ENCODE data around the gene FAM89A.
"Not testable (repeated sequence)": the region's sequence is repeated elsewhere in the genome, so short reads cannot be mapped to it uniquely, and the experiment has no call there.

Gene FAM89A

DNA sequence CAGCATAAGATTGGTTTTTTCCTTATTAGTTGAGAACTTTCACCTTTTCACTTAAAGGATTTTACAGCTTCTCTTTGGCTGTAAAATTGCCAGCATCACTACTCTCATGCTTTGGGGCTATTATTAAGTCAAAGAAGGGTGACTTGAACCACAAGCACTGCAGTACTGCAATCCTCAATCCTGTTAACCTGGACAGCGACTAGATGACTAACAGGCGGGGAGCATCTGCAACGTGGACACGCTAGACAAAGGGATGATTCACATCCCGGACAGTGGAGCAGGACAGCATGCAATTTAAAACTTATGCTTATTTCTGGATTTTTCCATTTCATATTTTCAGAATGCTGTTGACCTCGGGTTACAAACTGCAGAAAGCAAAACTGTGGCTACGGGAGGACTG lies 53.1 kb downstream of the FAM89A start:
- no peak for DNase-seq

DNA sequence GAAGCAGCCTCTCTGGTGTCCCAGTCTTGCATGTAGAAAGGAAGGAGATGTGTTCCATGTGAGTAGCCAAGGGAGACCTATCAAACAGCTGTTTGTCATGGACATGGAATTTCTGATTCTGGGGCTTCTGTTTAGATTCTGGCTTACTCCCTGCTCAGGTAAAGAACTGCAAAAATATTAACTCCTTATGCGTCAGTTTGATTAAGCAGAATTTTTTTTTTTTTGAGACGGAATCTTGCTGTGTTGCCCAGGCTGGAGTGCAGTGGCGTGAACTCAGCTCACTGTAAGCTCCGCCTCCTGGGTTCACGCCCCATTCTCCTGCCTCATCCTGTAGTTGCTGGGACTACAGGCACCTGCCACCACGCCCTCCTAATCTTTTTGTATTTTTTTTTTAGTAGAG lies 54.3 kb downstream of the FAM89A start:
- DNase-seq, result no peak

- not testable (repeated sequence) for DNase-seq
Measured at GRCh38 chr1:230984622-230985515, 55.2 kb downstream of the FAM89A start.

DNA sequence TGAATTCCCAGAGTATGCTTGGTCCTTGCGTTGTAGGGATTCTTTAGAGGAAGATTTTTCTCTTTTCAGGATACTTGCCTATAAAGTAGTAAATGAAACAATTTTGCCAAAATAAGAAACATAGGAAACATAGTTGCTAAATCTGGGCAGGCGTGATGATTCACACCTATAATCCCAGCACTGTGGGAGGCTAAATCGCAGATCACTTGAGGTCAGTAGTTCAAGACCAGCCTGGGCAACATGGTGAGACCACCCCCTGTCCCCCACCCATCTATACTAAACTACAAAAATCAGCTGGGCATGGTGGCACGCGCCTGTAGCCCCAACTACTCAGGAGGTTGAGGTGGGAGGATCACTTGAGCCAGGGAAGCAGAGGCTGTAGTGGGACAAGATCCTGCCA lies 56.2 kb downstream of the FAM89A start:
- no peak for DNase-seq

GRCh38 chr1:230982696-230983095 lies 57.4 kb downstream of the FAM89A start:
- DNase-seq, result no peak

GRCh38 chr1:230979952-230980351 lies 60.1 kb downstream of the FAM89A start:
- no peak for DNase-seq

DNA sequence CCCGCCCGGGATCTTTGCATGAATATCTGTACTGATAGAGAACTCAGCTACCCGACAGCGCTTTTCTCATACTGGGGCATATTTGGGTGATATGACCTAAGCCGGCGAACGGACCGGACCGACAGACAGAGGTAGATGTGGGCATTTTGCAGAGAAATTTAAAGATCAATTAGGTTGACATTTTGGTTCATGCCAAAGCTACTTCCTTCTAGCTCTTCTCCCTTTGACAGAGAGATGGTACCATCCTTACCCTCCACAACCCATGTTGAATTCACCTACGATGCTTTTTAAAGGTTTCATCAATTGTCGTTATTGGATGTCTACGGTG lies 60.7 kb downstream of the FAM89A start:
- no peak for DNase-seq

GRCh38 chr1:230978491-230979388 lies 61.3 kb downstream of the FAM89A start, which contains the start of the genes ARV1 and TTC13:
TSS of gene ARV1 (plus strand) at chr1:230979094. CDS start at chr1:230979106, 12 bp downstream.
TSS of gene TTC13 (minus strand) at chr1:230978861. CDS start at chr1:230978830, 31 bp downstream.
- DNase-seq, result peak; percentile 98

- DNase-seq, result peak; percentile 46
Measured at GRCh38 chr1:230977761-230978490, 62.1 kb downstream of the FAM89A start.

GRCh38 chr1:230976825-230977747 lies 63.0 kb downstream of the FAM89A start:
- DNase-seq, result peak; percentile 13

DNA sequence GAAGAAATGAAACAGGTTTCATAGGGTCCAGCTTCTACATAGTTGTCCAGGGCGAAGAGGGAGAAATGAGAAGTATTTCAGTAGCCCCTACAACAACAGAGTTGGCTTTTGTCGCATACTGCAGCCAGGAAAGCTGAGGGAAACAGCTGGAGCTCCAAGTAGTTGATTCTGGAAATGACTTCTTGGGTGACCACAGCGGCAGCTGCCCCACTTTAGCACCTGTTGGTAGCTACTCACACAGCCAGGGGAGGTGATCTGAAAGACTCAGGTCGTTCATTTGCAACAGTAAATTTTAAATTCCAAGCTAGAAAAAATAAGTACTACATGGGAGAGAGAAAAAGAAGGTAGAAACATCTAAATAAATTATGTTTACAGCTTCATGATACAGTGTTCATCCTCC lies 63.7 kb downstream of the FAM89A start:
- DNase-seq, result no peak

GRCh38 chr1:230975636-230976035 lies 64.4 kb downstream of the FAM89A start:
- DNase-seq, result no peak

- peak; percentile 67 for DNase-seq
Measured at GRCh38 chr1:230972855-230973271, 67.2 kb downstream of the FAM89A start.

GRCh38 chr1:230971771-230972170 lies 68.3 kb downstream of the FAM89A start:
- no peak for DNase-seq

GRCh38 chr1:230970432-230970831 lies 69.6 kb downstream of the FAM89A start:
- no peak for DNase-seq
